ENCODE results near the gene KRT15. TPM values are rescaled to one million over a fixed set of nuclear protein-coding genes. Genes with fewer than 3 reads are reported as not detected.
A peak's percentile ranks its signal among the peaks of the same experiment; 100 is the strongest.

The KRT15 gene
- total RNA-seq, 1 experiment from 2014 or later = 31.9 TPM

- DNase-seq (ENCODE audit: low spot score) = no peak
Observed at GRCh38 chr17:41505809-41506767, 12.6 kb downstream of the KRT15 start.

- DNase-seq (ENCODE audit: low spot score) = no peak
Observed at GRCh38 chr17:41505007-41505808, 13.5 kb downstream of the KRT15 start, which contains the start of gene KRT13. TSS of gene KRT13 (minus strand) at chr17:41505612. CDS start at chr17:41505550, 62 bp downstream.

- no peak for DNase-seq (ENCODE audit: low spot score)
Observed at GRCh38 chr17:41504246-41504977, 14.3 kb downstream of the KRT15 start.

- no peak for DNase-seq (ENCODE audit: low spot score)
Observed at GRCh38 chr17:41503202-41503601, 15.5 kb downstream of the KRT15 start.

GRCh38 chr17:41500131-41500911 is 18.4 kb downstream of the KRT15 start:
- DNase-seq (ENCODE audit: low spot score) = peak; percentile 86

- DNase-seq (ENCODE audit: low spot score) = no peak
Observed at GRCh38 chr17:41499714-41500113, 19.0 kb downstream of the KRT15 start.

GRCh38 chr17:41498276-41498675 is 20.4 kb downstream of the KRT15 start:
- DNase-seq (ENCODE audit: low spot score) = no peak

GRCh38 chr17:41496803-41497484 is 21.7 kb downstream of the KRT15 start:
- DNase-seq (ENCODE audit: low spot score) = peak; percentile 97

- peak; percentile 61 for DNase-seq (ENCODE audit: low spot score)
Observed at GRCh38 chr17:41494524-41494923, 24.2 kb downstream of the KRT15 start.

GRCh38 chr17:41492771-41493170 is 25.9 kb downstream of the KRT15 start:
- no peak for DNase-seq (ENCODE audit: low spot score)

- no peak for DNase-seq (ENCODE audit: low spot score)
Observed at GRCh38 chr17:41492351-41492750, 26.3 kb downstream of the KRT15 start.

- DNase-seq (ENCODE audit: low spot score) = no peak
Observed at GRCh38 chr17:41491476-41491875, 27.2 kb downstream of the KRT15 start.

- no peak for DNase-seq (ENCODE audit: low spot score)
Observed at GRCh38 chr17:41490000-41490990, 28.4 kb downstream of the KRT15 start.

GRCh38 chr17:41489531-41489930 is 29.2 kb downstream of the KRT15 start, which contains the start of gene KRT36:
TSS of gene KRT36 (minus strand) at chr17:41489910. CDS start at chr17:41489864, 46 bp downstream.
- DNase-seq (ENCODE audit: low spot score) = no peak

GRCh38 chr17:41486809-41487530 is 31.7 kb downstream of the KRT15 start:
- DNase-seq (ENCODE audit: low spot score) = no peak

GRCh38 chr17:41486316-41486715 is 32.4 kb downstream of the KRT15 start:
- DNase-seq (ENCODE audit: low spot score) = no peak

- no peak for DNase-seq (ENCODE audit: low spot score)
Observed at GRCh38 chr17:41484920-41485904, 33.5 kb downstream of the KRT15 start.

Data from A172 (cell line).